CD4-positive, CD25-positive, alpha-beta regulatory T cell (primary cell): ENCODE results near the gene HOXC5. TPM values are rescaled to one million over a fixed set of nuclear protein-coding genes. Genes with fewer than 3 reads are reported as not detected.
A peak's percentile ranks its signal among the peaks of the same experiment; 100 is the strongest.

Experiments
- ATAC-seq, 2 donors: fragments of 150-1000 bp; cut with Tn5 transposase; one replicate each; pipeline ENCODE4 v1.10.0; 2021; ENCODE audit warnings: low read depth in 2 of 2, moderate number of reproducible peaks in 2 of 2, moderate library complexity in 1 of 2
- DNase-seq, 3 donors: peaks; one replicate each; pipeline versions ENCODE4 v3.0.0 to v3.0.0-alpha.2; 2012 to 2022; ENCODE audit warnings: mixed read lengths in 1 of 3
- H3K27ac ChIP-seq: one replicate; pipeline ENCODE4 v1.7.0; 2013; ENCODE audit warnings: mild to moderate bottlenecking, low read length; ENCODE audit not compliant: insufficient read depth, poor library complexity, severe bottlenecking
- H3K27me3 ChIP-seq: one replicate; pipeline ENCODE4 v1.7.0; 2013; ENCODE audit warnings: low read length; ENCODE audit not compliant: control insufficient read depth, insufficient read depth
- H3K36me3 ChIP-seq: one replicate; pipeline ENCODE4 v1.7.0; 2013; ENCODE audit warnings: mild to moderate bottlenecking, low read length, moderate library complexity; ENCODE audit not compliant: control insufficient read depth, insufficient read depth
- H3K4me1 ChIP-seq: 2 replicates; pipeline ENCODE4 v1.7.0; 2013; ENCODE audit warnings: mild to moderate bottlenecking, low read length; ENCODE audit not compliant: insufficient read depth, control insufficient read depth, poor library complexity, severe bottlenecking
- H3K4me3 ChIP-seq: one replicate; pipeline ENCODE4 v1.7.0; 2013; ENCODE audit warnings: low read depth, mild to moderate bottlenecking, low read length, moderate library complexity
- H3K9me3 ChIP-seq, 2 experiments: 1 replicate in 1 of 2; 2 replicates in 1 of 2; pipeline ENCODE4 v1.7.0; 2013; ENCODE audit warnings: low read length in 2 of 2, mild to moderate bottlenecking in 1 of 2, moderate library complexity in 1 of 2; ENCODE audit not compliant: control insufficient read depth in 2 of 2
- H3K27ac Mint-ChIP-seq, 3 donors: one replicate each; pipeline ENCODE4 v1.8.0; 2020 to 2022; ENCODE audit warnings: mild to moderate bottlenecking in 3 of 3, mixed read lengths in 3 of 3, moderate library complexity in 2 of 3
- H3K27me3 Mint-ChIP-seq: one replicate; pipeline ENCODE4 v1.8.0; 2022; ENCODE audit warnings: mild to moderate bottlenecking, mixed read lengths
- H3K36me3 Mint-ChIP-seq: one replicate; pipeline ENCODE4 v1.8.0; 2020; ENCODE audit warnings: mixed read lengths
- H3K4me1 Mint-ChIP-seq, 4 donors: one replicate each; pipeline ENCODE4 v1.8.0; 2020 to 2022; ENCODE audit warnings: mixed read lengths in 4 of 4, mild to moderate bottlenecking in 1 of 4
- H3K4me3 Mint-ChIP-seq, 4 donors: one replicate each; pipeline ENCODE4 v1.8.0; 2020 to 2022; ENCODE audit warnings: mild to moderate bottlenecking in 4 of 4, mixed read lengths in 4 of 4, moderate library complexity in 3 of 4
- H3K9me3 Mint-ChIP-seq, 7 donors: one replicate each; pipeline ENCODE4 v1.8.0; 2020 to 2022; ENCODE audit warnings: mixed read lengths in 7 of 7, mild to moderate bottlenecking in 3 of 7, moderate library complexity in 2 of 7
- polyA plus RNA-seq, 4 donors: library from polyadenylated mRNA; unstranded; fragments of 300-500 nt; fragmentation: Illumina TruSeq; gene quantifications; one replicate each; pipeline ENCODE4 v1.2.3, GENCODE V29; 2021
- total RNA-seq: library from RNA; stranded (reverse); gene quantifications from one replicate; pipeline ENCODE4 v1.2.3, GENCODE V29; 2022

The HOXC5 gene
- total and polyA plus RNA-seq, 5 donors from 2014 or later, result not detected

DNA sequence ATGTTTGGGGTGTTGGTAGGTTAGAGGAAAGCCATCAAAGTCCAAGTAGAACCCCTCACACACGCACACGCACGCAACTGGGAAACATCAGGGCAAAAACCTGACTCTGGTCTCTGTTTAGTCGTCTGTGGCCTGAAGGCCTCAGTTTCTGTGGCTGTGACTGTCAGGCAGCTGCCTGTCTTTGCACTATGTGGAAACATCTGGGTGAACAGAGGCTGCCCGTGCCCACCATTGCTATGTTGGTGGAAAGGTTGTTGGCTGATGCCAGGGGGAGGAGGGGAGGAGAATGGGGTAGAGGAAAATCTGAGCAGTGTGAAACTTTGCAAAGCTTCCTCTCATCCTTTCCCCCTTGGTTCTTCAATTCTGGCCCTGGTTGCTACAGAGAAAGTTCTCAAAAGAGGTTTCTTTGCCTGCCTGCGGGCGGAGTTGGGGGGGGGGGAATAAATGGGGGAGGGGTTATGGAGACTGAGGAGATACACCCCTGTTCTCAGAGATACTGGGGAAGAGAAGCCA lies 40.4 kb upstream of the HOXC5 start:
- Mint-ChIP-seq H3K4me3 (peak overlapping the region in 1 of 4 donors; percentile 20), H3K4me1 (peaks cover 21 to 64% (median 32%) of the 10 kb centered on the region in 4 donors)

DNA sequence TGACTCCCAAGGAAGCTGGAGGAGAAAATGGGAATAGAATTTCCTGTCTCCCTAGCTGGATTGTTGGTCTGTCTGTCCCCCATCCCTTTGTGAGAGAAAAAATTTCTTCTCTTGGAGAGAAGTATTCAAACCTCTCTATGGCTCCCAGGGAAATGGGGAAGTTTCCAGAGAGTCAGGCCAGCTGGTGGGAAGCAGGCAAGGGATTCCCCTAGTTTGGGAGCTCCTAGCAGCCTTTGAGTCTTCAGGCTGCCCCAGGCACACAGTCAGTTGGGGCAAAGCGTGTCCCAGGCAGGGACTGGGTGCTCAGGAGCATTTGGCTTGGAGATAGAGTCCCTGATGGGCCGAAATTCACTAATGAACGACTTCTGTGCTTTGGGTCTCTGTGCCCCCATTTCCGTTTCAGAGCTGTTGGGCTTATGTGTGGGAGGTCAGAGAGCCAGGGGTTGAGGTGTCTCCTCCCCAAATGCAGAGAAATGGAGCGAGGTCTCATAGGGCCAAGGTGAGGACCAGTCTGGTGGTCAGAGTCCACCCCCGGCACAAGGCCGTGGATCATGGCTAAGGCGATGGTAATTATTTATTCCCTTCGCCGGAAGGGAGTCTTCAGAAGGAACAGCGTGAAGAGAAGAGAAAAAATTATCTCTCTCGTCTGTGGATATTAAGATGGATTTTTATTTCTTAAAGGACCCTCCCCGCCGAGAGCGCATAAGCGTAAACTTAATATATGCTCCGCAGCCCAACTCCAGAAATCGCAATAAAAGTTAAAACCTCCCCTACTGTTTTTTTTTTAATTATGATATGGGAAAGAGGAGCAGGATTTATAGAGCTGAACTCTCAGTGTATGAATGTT lies 39.5 kb upstream of the HOXC5 start:
- peak overlapping the region; percentile 71 to 82 (median 76) for H3K4me3 Mint-ChIP-seq
- peaks cover 100% of the 10 kb centered on the region for H3K27me3 Mint-ChIP-seq
- H3K9me3 Mint-ChIP-seq, result peaks cover 0 to 5% (median 0%) of the 10 kb centered on the region in 7 donors
- no peak overlapping the region for H3K4me3 ChIP-seq
- H3K27ac Mint-ChIP-seq, result peak overlapping the region in 2 of 3 donors; percentile 60 to 93
- peaks cover 50% of the 10 kb centered on the region for H3K27me3 ChIP-seq
- no peaks in the 10 kb centered on the region for H3K36me3 ChIP-seq
- no peaks in the 10 kb centered on the region for H3K9me3 ChIP-seq
- peaks cover 45% of the 10 kb centered on the region for H3K4me1 ChIP-seq
- H3K36me3 Mint-ChIP-seq, result no peaks in the 10 kb centered on the region
- no peak for ATAC-seq
- no peak for DNase-seq
- H3K27ac ChIP-seq, result no peak overlapping the region
- H3K4me1 Mint-ChIP-seq, result peaks cover 21 to 68% (median 28%) of the 10 kb centered on the region in 4 donors

More for the DNA sequence above, 40.4 kb upstream of the HOXC5 start:
- ATAC-seq (no peak), DNase-seq (no peak)
- Histone ChIP-seq H3K4me3 (no peak overlapping the region), H3K4me1 (peaks cover 41% of the 10 kb centered on the region), H3K9me3 (no peaks in the 10 kb centered on the region), H3K36me3 (no peaks in the 10 kb centered on the region), H3K27me3 (peaks cover 54% of the 10 kb centered on the region), H3K27ac (no peak overlapping the region)
- Mint-ChIP-seq H3K27ac (no peak overlapping the region), H3K36me3 (no peaks in the 10 kb centered on the region), H3K27me3 (peaks cover 100% of the 10 kb centered on the region), H3K9me3 (peaks cover 0 to 4% (median 0%) of the 10 kb centered on the region in 7 donors)

GRCh38 chr12:53994009-53994263 lies 38.9 kb upstream of the HOXC5 start:
- peaks cover 100% of the 10 kb centered on the region for H3K27me3 Mint-ChIP-seq
- Histone ChIP-seq H3K27ac (no peak overlapping the region), H3K36me3 (no peaks in the 10 kb centered on the region), H3K4me1 (peaks cover 41% of the 10 kb centered on the region), H3K4me3 (no peak overlapping the region), H3K27me3 (peaks cover 51% of the 10 kb centered on the region), H3K9me3 (no peaks in the 10 kb centered on the region)
- peak overlapping the region; percentile 71 to 82 (median 76) for H3K4me3 Mint-ChIP-seq
- DNase-seq (no peak), ATAC-seq (no peak)
- H3K36me3 Mint-ChIP-seq, result no peaks in the 10 kb centered on the region
- peak overlapping the region in 1 of 3 donors; percentile 88 for H3K27ac Mint-ChIP-seq
- peaks cover 0 to 5% (median 0%) of the 10 kb centered on the region in 7 donors for H3K9me3 Mint-ChIP-seq
- H3K4me1 Mint-ChIP-seq, result peaks cover 19 to 63% (median 25%) of the 10 kb centered on the region in 4 donors

DNA sequence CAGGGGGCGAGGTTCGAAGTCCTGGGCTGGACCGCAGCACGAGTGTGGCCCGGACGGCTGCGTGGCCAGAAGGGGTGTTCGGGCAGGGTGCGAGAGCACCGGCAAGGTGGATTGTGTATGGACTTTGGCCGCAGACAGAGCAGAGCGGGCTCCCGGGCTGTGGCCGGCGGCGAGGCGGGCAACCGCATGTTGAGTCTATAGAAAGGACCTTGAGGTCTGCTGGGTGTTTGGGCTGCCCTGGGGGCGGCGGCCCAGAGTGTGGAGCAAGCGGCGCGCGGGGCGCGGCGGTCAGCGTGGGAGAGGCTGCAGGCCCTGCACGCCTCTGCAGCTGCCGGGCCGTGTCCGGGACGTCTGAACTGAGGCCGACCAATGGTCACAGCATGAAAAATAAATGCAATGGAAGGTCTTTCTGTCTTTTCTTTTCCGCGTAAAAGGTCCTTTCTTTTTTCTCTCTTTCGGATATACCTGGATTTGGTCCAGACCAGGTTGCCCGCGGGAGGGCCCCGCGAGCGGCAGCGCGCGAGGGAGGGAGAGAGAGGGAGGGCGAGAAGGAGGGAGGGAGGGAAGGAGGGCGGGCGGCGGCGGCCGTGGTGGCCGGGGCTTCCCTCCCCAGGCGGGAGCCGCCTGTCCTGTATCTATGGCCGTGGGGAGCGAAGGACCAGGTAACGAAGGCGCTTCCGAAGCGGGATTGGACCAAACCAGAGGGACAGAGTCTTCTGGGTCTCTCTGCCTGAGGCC lies 38.4 kb upstream of the HOXC5 start:
- H3K4me3 ChIP-seq, result no peak overlapping the region
- ATAC-seq (no peak), DNase-seq (no peak)
- peaks cover 48% of the 10 kb centered on the region for H3K27me3 ChIP-seq
- Mint-ChIP-seq H3K4me3 (peak overlapping the region; percentile 71 to 96 (median 78)), H3K27ac (peak overlapping the region in 1 of 3 donors; percentile 88), H3K4me1 (peaks cover 14 to 60% (median 21%) of the 10 kb centered on the region in 4 donors), H3K27me3 (peaks cover 100% of the 10 kb centered on the region), H3K36me3 (no peaks in the 10 kb centered on the region), H3K9me3 (peaks cover 0 to 5% (median 0%) of the 10 kb centered on the region in 7 donors)
- no peaks in the 10 kb centered on the region for H3K36me3 ChIP-seq
- peaks cover 36% of the 10 kb centered on the region for H3K4me1 ChIP-seq
- H3K9me3 ChIP-seq, result no peaks in the 10 kb centered on the region
- H3K27ac ChIP-seq, result no peak overlapping the region

GRCh38 chr12:53995002-53995377 lies 37.9 kb upstream of the HOXC5 start:
- Histone ChIP-seq H3K27me3 (peaks cover 44% of the 10 kb centered on the region), H3K36me3 (no peaks in the 10 kb centered on the region), H3K4me3 (peak overlapping the region; percentile 24), H3K4me1 (peaks cover 40% of the 10 kb centered on the region), H3K27ac (no peak overlapping the region), H3K9me3 (no peaks in the 10 kb centered on the region)
- peak overlapping the region; percentile 71 to 96 (median 76) for H3K4me3 Mint-ChIP-seq
- DNase-seq, result peak in 1 of 3 donors; percentile 31
- H3K27ac Mint-ChIP-seq, result no peak overlapping the region
- no peaks in the 10 kb centered on the region for H3K36me3 Mint-ChIP-seq
- H3K9me3 Mint-ChIP-seq, result peaks cover 0 to 5% (median 0%) of the 10 kb centered on the region in 7 donors
- peaks cover 100% of the 10 kb centered on the region for H3K27me3 Mint-ChIP-seq
- H3K4me1 Mint-ChIP-seq, result peaks cover 10 to 59% (median 20%) of the 10 kb centered on the region in 4 donors
- ATAC-seq, result no peak

- H3K4me1 Mint-ChIP-seq, result peaks cover 6 to 56% (median 18%) of the 10 kb centered on the region in 4 donors
- Histone ChIP-seq H3K27ac (no peak overlapping the region), H3K36me3 (no peaks in the 10 kb centered on the region), H3K4me3 (peak overlapping the region; percentile 51), H3K27me3 (peaks cover 41% of the 10 kb centered on the region), H3K4me1 (peaks cover 47% of the 10 kb centered on the region), H3K9me3 (no peaks in the 10 kb centered on the region)
- H3K27me3 Mint-ChIP-seq, result peaks cover 99% of the 10 kb centered on the region
- peaks cover 0 to 3% (median 0%) of the 10 kb centered on the region in 7 donors for H3K9me3 Mint-ChIP-seq
- peak overlapping the region in 1 of 3 donors; percentile 43 for H3K27ac Mint-ChIP-seq
- H3K36me3 Mint-ChIP-seq, result no peaks in the 10 kb centered on the region
- DNase-seq (no peak), ATAC-seq (peak in 1 of 2 donors; percentile 25)
- peak overlapping the region; percentile 71 to 96 (median 78) for H3K4me3 Mint-ChIP-seq
These were observed 37.2 kb upstream of the HOXC5 start for GRCh38 chr12:53995378-53996239.
